ENCODE results near the gene MDM1.

The MDM1 gene

DNA sequence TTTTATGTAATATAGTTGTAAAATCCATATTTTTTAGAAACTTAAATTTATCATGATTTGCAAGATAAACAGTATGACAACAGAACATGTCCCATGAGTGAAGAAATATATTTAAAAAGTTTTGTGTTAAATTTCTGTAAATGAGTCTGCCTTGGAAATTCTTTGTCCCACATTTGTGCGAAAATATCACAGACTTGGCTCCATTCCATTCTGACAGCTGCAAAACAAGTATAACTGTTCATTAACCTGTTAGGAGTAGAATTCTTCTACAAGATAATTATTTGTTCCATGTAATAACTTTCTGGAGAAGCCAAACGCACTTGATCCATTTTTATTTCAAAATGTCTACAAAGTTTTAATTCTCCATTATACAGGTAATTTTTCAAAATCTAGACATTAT, 37.9 kb downstream of the MDM1 start:
- TF ChIP-seq MYC (IDR thresholded peaks at IDR 0.05; ENCODE audit: low read depth, low read length): no peak
- TF ChIP-seq, protein P1, sequence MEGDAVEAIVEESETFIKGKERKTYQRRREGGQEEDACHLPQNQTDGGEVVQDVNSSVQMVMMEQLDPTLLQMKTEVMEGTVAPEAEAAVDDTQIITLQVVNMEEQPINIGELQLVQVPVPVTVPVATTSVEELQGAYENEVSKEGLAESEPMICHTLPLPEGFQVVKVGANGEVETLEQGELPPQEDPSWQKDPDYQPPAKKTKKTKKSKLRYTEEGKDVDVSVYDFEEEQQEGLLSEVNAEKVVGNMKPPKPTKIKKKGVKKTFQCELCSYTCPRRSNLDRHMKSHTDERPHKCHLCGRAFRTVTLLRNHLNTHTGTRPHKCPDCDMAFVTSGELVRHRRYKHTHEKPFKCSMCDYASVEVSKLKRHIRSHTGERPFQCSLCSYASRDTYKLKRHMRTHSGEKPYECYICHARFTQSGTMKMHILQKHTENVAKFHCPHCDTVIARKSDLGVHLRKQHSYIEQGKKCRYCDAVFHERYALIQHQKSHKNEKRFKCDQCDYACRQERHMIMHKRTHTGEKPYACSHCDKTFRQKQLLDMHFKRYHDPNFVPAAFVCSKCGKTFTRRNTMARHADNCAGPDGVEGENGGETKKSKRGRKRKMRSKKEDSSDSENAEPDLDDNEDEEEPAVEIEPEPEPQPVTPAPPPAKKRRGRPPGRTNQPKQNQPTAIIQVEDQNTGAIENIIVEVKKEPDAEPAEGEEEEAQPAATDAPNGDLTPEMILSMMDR (IDR thresholded peaks at IDR 0.05; ENCODE audit: low read depth, low read length): no peak
- TF ChIP-seq POLR2A (IDR thresholded peaks at IDR 0.05; ENCODE audit: extremely low read depth, insufficient read length): no peak
- no peak for TF ChIP-seq MAX (IDR thresholded peaks at IDR 0.05; ENCODE audit: low read depth, low read length)
- no peak for DNase-seq (ENCODE audit: low read depth)
- no peak overlapping the region for H3K4me3 ChIP-seq (ENCODE audit: low read depth, low read length)

DNA sequence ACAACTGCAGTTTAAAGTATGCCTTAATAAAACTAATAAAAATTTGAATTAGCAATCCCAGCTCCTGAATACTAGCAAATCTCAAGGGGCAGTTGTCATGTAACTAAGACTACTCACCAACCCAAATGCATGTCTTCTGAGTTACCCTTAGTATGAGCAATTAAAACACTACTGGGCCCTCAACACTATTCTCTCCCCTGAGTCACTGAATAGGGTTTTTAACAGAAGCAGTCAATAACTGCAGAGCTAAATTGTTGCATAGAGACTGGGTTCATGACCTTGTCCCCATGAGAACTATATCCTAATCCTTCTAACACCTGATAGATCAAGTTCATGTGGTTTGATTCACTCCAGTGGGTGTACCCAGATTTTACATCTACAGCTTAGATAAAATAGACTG, 38.8 kb downstream of the MDM1 start:
- no peak for DNase-seq (ENCODE audit: low read depth)
- TF ChIP-seq, protein P1 (IDR thresholded peaks at IDR 0.05; ENCODE audit: low read depth, low read length): no peak
- no peak overlapping the region for H3K4me3 ChIP-seq (ENCODE audit: low read depth, low read length)

- TF ChIP-seq, protein P1 (IDR thresholded peaks at IDR 0.05; ENCODE audit: low read depth, low read length): no peak
- no peak for TF ChIP-seq POLR2A (IDR thresholded peaks at IDR 0.05; ENCODE audit: extremely low read depth, insufficient read length)
- no peak for TF ChIP-seq MAX (IDR thresholded peaks at IDR 0.05; ENCODE audit: low read depth, low read length)
- TF ChIP-seq MYC (IDR thresholded peaks at IDR 0.05; ENCODE audit: low read depth, low read length): no peak
Observed at GRCh38 chr12:68292151-68292943, 39.8 kb downstream of the MDM1 start.

DNA sequence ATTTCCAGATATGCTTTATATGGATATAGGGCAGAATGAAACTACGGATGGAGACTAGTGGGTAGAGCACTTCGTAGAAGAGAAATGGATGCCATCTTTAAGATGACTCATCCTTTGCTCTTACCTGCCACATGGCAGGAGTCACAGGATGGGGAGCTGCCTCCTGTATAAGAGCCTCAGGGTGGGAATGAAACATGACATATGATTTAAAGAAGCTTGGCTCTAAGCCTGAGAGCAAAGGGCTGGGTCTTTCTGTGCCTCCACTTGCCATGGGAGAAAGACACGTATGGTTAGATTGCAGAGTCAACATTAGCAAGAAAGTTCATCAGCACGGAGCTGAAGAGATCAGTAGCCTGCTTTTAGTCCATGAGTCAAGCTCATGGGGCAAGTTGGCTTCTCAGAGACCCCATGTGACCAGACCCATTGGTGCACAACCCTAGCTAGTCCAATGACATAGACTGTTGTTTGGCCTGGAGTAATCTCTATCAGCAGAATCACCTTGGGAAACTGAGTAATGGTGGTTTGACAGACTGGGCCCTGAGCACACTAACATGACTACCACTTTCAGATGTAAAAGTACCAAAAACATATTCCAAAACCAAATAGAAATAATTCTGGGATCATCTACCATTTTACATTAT, 40.6 kb downstream of the MDM1 start:
- TF ChIP-seq MYC (IDR thresholded peaks at IDR 0.05; ENCODE audit: low read depth, low read length) (no peak), MAX (IDR thresholded peaks at IDR 0.05; ENCODE audit: low read depth, low read length) (no peak), POLR2A (IDR thresholded peaks at IDR 0.05; ENCODE audit: extremely low read depth, insufficient read length) (no peak)
- TF ChIP-seq, protein P1 (IDR thresholded peaks at IDR 0.05; ENCODE audit: low read depth, low read length): no peak
- DNase-seq (ENCODE audit: low read depth): no peak
- H3K4me3 ChIP-seq (ENCODE audit: low read depth, low read length): no peak overlapping the region

More at GRCh38 chr12:68292151-68292943, 39.8 kb downstream of the MDM1 start:
- H3K4me3 ChIP-seq (ENCODE audit: low read depth, low read length): no peak overlapping the region
- DNase-seq (ENCODE audit: low read depth): no peak

GRCh38 chr12:68290126-68290525, 42.0 kb downstream of the MDM1 start:
- DNase-seq (ENCODE audit: low read depth): no peak
- H3K4me3 ChIP-seq (ENCODE audit: low read depth, low read length): no peak overlapping the region
- TF ChIP-seq POLR2A (IDR thresholded peaks at IDR 0.05; ENCODE audit: extremely low read depth, insufficient read length): no peak
- TF ChIP-seq MYC (IDR thresholded peaks at IDR 0.05; ENCODE audit: low read depth, low read length): no peak
- TF ChIP-seq, protein P1 (IDR thresholded peaks at IDR 0.05; ENCODE audit: low read depth, low read length): no peak
- TF ChIP-seq MAX (IDR thresholded peaks at IDR 0.05; ENCODE audit: low read depth, low read length): no peak
